NCI-H748 (cell line): ENCODE results near the gene ACSF3.

Experiments used
- DNase-seq: peaks from one replicate; lab custom pipeline; 2025; ENCODE audit not compliant: unreplicated experiment; lab: John Stamatoyannopoulos, UW

ACSF3 gene

GRCh38 chr16:89198417-89199240 is 105.0 kb downstream of the ACSF3 start:
- DNase-seq, result no peak

- no peak for DNase-seq
Observed at GRCh38 chr16:89199241-89200123, 105.8 kb downstream of the ACSF3 start.

GRCh38 chr16:89200124-89200849 is 106.6 kb downstream of the ACSF3 start, which contains the start of gene SLC22A31:
Gene SLC22A31, minus strand, starts transcription at chr16:89200537. Its CDS starts 36 bp downstream, at chr16:89200501.
- peak; percentile 17 for DNase-seq

- no peak for DNase-seq
Observed at GRCh38 chr16:89200850-89201411, 107.3 kb downstream of the ACSF3 start.

GRCh38 chr16:89201439-89202377 is 108.1 kb downstream of the ACSF3 start:
- DNase-seq, result peak; percentile 75

- no peak for DNase-seq
Observed at GRCh38 chr16:89202422-89203215, 109.0 kb downstream of the ACSF3 start.
